K562 (cell line): ENCODE data around the gene VMP1. TPM values are rescaled to one million over a fixed set of nuclear protein-coding genes. Genes with fewer than 3 reads are reported as not detected.

Source experiments
- ELK1 ChIP-seq: sonication (generic); formaldehyde crosslinking; IDR thresholded peaks from 2 replicates; pipeline ENCODE4 v1.8.1; 2022; ENCODE audit warnings: missing genetic modification reagents
- FIP1L1 ChIP-seq: fragments of 200-400 bp; formaldehyde crosslinking; IDR thresholded peaks from 2 replicates; pipeline ENCODE4 v1.6.1; 2018; ENCODE audit warnings: mild to moderate bottlenecking, low read depth, low read length; ENCODE audit not compliant: poor library complexity, severe bottlenecking
- FOSL1 ChIP-seq: fragments of 200-800 bp; sonication (Bioruptor generic); conservative IDR thresholded peaks from 2 replicates; pipeline ENCODE4 v1.6.1; 2016; ENCODE audit warnings: missing genetic modification characterization, missing compliant biosample characterization
- GABPA ChIP-seq: fragments of 200-800 bp; sonication (Bioruptor generic); conservative IDR thresholded peaks from 2 replicates; pipeline ENCODE4 v1.6.1; 2016; ENCODE audit warnings: low read depth, missing genetic modification characterization, missing compliant biosample characterization
- GMEB1 ChIP-seq: fragments of 250-450 bp; sonication (Bioruptor Pico); IDR thresholded peaks from 2 replicates; pipeline ENCODE4 v1.4.0; 2020; ENCODE audit warnings: mild to moderate bottlenecking
- JUN ChIP-seq, 2 experiments: sonication (generic) in 1 of 2; formaldehyde crosslinking in 1 of 2; IDR thresholded peaks; 2 replicates each; pipeline versions ENCODE4 v1.6.1 to v1.8.0; 2012 to 2022; ENCODE audit warnings: borderline replicate concordance in 2 of 2, mild to moderate bottlenecking in 2 of 2, improper control_type of control experiment in 1 of 2, low read depth in 1 of 2, low read length in 1 of 2, missing genetic modification reagents in 1 of 2
- KAT7 ChIP-seq: sonication (generic); formaldehyde crosslinking; IDR thresholded peaks from 2 replicates; pipeline ENCODE4 v1.8.0; 2022; ENCODE audit warnings: missing genetic modification reagents, mild to moderate bottlenecking, borderline replicate concordance
- PCBP1 ChIP-seq: fragments of 200-400 bp; formaldehyde crosslinking; IDR thresholded peaks from 2 replicates; pipeline ENCODE4 v1.6.1; 2018; ENCODE audit warnings: mild to moderate bottlenecking, low read depth, low read length; ENCODE audit not compliant: poor library complexity, severe bottlenecking
- SAFB ChIP-seq: fragments of 200-400 bp; formaldehyde crosslinking; IDR thresholded peaks from 2 replicates; pipeline ENCODE4 v1.6.1; 2017; ENCODE audit warnings: low read depth, low read length, borderline replicate concordance
- TOE1 ChIP-seq, 2 experiments: fragments of 450-650 bp in 1 of 2; sonication (generic) in 1 of 2; formaldehyde crosslinking in 1 of 2; IDR thresholded peaks; 2 replicates each; pipeline versions ENCODE4 v1.7.1 to v1.8.0; 2016 to 2022; ENCODE audit warnings: borderline replicate concordance in 2 of 2, mild to moderate bottlenecking in 2 of 2, antibody characterized with exemption in 1 of 2, inconsistent platforms in 1 of 2, low read depth in 1 of 2, missing genetic modification reagents in 1 of 2, moderate library complexity in 1 of 2
- ZBTB43 ChIP-seq: sonication (generic); formaldehyde crosslinking; IDR thresholded peaks from 2 replicates; pipeline ENCODE4 v1.8.0; 2023; ENCODE audit warnings: mild to moderate bottlenecking, missing genetic modification reagents
- ZNF184 ChIP-seq: sonication (generic); formaldehyde crosslinking; IDR thresholded peaks from 2 replicates; pipeline ENCODE4 v1.5.0; 2020; ENCODE audit warnings: missing genetic modification reagents
- ZNF511 ChIP-seq: sonication (generic); formaldehyde crosslinking; IDR thresholded peaks from 2 replicates; pipeline ENCODE4 v1.8.0; 2022; ENCODE audit warnings: mild to moderate bottlenecking, missing genetic modification reagents
- ZNF592 ChIP-seq: fragments of 450-650 bp; IDR thresholded peaks from 2 replicates; pipeline ENCODE4 v1.6.1; 2017; ENCODE audit warnings: antibody characterized with exemption, mild to moderate bottlenecking
- ZNF740 ChIP-seq, 3 experiments: fragments of 200-800 bp in 1 of 3; sonication (Bioruptor generic) in 1 of 3; sonication (generic) in 1 of 3; formaldehyde crosslinking in 1 of 3; IDR thresholded peaks; 2 replicates each; pipeline versions ENCODE4 v1.6.1 to v1.8.0; 2016 to 2022; ENCODE audit warnings: mild to moderate bottlenecking in 2 of 3, missing compliant biosample characterization in 2 of 3, missing genetic modification characterization in 2 of 3, missing genetic modification reagents in 1 of 3
- polyA plus RNA-seq, 8 experiments: library from polyadenylated mRNA; depleted of rRNA in 4 of 8; stranded (reverse) in 5 of 8; unstranded in 3 of 8; fragments of >200 nt; fragmentation: Nextera tagmentation in 2 of 8; fragmentation: Illumina TruSeq in 1 of 8; extraction: Ambion mirVana in 2 of 8; extraction: Trizol in 1 of 8; gene quantifications; 2 replicates each; pipeline versions ENCODE4 v1.2.1 to v1.2.3, GENCODE V29; 2011 to 2014; ENCODE audit warnings: inconsistent platforms in 1 of 8, missing spikeins in 1 of 8
- total RNA-seq, 7 experiments: library from RNA; depleted of rRNA in 6 of 7; stranded (reverse); fragments of >200 nt in 6 of 7; fragmentation: Illumina TruSeq in 2 of 7; extraction: Trizol in 2 of 7; gene quantifications; 2 replicates each; pipeline versions ENCODE4 v1.2.1 to v1.2.3, GENCODE V29; 2011 to 2021; ENCODE audit warnings: low replicate concordance in 1 of 7

Gene VMP1
- total and polyA plus RNA-seq, 9 of the 15 experiments (the other 6 are each of a cell fraction or from before 2014, with no cell fraction given): 123 to 304 (median 151) TPM

GRCh38 chr17:59754552-59754951 lies 47.1 kb downstream of the VMP1 start (continued):
- no peak for TF ChIP-seq TOE1 (IDR thresholded peaks at IDR 0.05; ENCODE audit: borderline replicate concordance)
- TF ChIP-seq TOE1 (CRISPR knock-in tag; IDR thresholded peaks at IDR 0.05; ENCODE audit: borderline replicate concordance, low read depth): no peak
- TF ChIP-seq KAT7 (CRISPR knock-in tag): no peak
- no peak for TF ChIP-seq SAFB
- TF ChIP-seq ELK1 (CRISPR knock-in tag): no peak
- TF ChIP-seq GABPA: 0 out of 2 replicates have a peak, but pooled peaks have one; percentile 8
- no peak for TF ChIP-seq ZBTB43 (CRISPR knock-in tag)
- no peak for TF ChIP-seq FIP1L1
- TF ChIP-seq ZNF740 (CRISPR knock-in tag; IDR thresholded peaks at IDR 0.05): no peak
- no peak for TF ChIP-seq ZNF740 (tag; IDR thresholded peaks at IDR 0.05)
- TF ChIP-seq GMEB1 (CRISPR knock-in tag): no peak
- TF ChIP-seq JUN (IDR thresholded peaks at IDR 0.05; ENCODE audit: borderline replicate concordance, low read depth, low read length): peak; percentile 41; the same call in 1 of the 2 replicates
- TF ChIP-seq JUN (CRISPR knock-in tag; IDR thresholded peaks at IDR 0.05; ENCODE audit: borderline replicate concordance): no peak
- peak; percentile 81 for TF ChIP-seq FOSL1 (tag)
- TF ChIP-seq ZNF592: 0 out of 2 replicates have a peak, but pooled peaks have one; percentile 41
- TF ChIP-seq PCBP1: no peak
- TF ChIP-seq ZNF511 (CRISPR knock-in tag): no peak
- no peak for TF ChIP-seq ZNF184 (CRISPR knock-in tag)
